Ishikawa (cell line): ENCODE data around the gene PPP3R1.

Source experiments
- CEBPB ChIP-seq: IDR thresholded peaks from 2 replicates; pipeline ENCODE4 v1.6.1; 2012
- CREB1 ChIP-seq: IDR thresholded peaks from 2 replicates; pipeline ENCODE4 v1.6.1; 2012; ENCODE audit warnings: low read depth
- EGR1 ChIP-seq: IDR thresholded peaks from 2 replicates; pipeline ENCODE4 v1.6.1; 2012
- EP300 ChIP-seq: IDR thresholded peaks from 2 replicates; pipeline ENCODE4 v1.6.1; 2012; ENCODE audit warnings: borderline replicate concordance
- FOXM1 ChIP-seq: IDR thresholded peaks from 2 replicates; pipeline ENCODE4 v1.6.1; 2012; ENCODE audit warnings: low read depth, borderline replicate concordance
- NFIC ChIP-seq: IDR thresholded peaks from 2 replicates; pipeline ENCODE4 v1.6.1; 2012
- RAD21 ChIP-seq: IDR thresholded peaks from 2 replicates; pipeline ENCODE4 v1.6.1; 2012; ENCODE audit warnings: low read depth
- TAF1 ChIP-seq: IDR thresholded peaks from 2 replicates; pipeline ENCODE4 v1.6.1; 2012; ENCODE audit warnings: low read depth, mild to moderate bottlenecking
- TEAD4 ChIP-seq: IDR thresholded peaks from 2 replicates; pipeline ENCODE4 v1.6.1; 2012
- YY1 ChIP-seq: IDR thresholded peaks from 2 replicates; pipeline ENCODE4 v1.6.1; 2012; ENCODE audit warnings: low read depth
- ZBTB7A ChIP-seq: IDR thresholded peaks from 2 replicates; pipeline ENCODE4 v1.6.1; 2012; ENCODE audit warnings: low read depth
- TF ChIP-seq, protein P1 (sequence below): IDR thresholded peaks from 2 replicates; pipeline ENCODE4 v1.6.1; 2012
- TF ChIP-seq, protein P2 (sequence below): IDR thresholded peaks from 2 replicates; pipeline ENCODE4 v1.6.1; 2012; ENCODE audit warnings: low read depth, mild to moderate bottlenecking

DNA sequence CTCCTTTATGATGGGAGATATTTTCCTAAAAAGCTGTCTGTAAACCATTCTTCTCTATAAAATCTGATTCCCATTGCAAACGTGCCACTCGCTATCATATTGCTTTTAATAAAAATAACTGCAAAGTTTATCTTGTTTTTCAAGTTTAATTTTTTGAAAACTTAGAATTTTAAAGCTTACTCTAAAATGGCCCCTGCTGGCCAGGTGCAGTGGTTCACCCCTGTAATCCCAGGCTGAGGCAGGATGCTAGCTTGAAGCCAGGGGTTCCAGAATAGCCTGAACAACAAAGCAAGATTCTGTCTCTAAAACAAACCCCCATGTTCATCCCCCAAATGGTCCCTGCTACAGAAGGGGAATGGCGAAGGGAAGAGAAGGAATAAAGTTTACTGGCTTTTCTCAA lies 41.9 kb upstream of the PPP3R1 start:
- TF ChIP-seq CEBPB (no peak), RAD21 (no peak), YY1 (no peak), NFIC (no peak), EP300 (no peak), TAF1 (no peak), EGR1 (no peak), ZBTB7A (no peak), CREB1 (no peak), FOXM1 (no peak), TEAD4 (no peak)
- TF ChIP-seq, protein P1, sequence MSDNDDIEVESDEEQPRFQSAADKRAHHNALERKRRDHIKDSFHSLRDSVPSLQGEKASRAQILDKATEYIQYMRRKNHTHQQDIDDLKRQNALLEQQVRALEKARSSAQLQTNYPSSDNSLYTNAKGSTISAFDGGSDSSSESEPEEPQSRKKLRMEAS: no peak
- TF ChIP-seq, protein P2, sequence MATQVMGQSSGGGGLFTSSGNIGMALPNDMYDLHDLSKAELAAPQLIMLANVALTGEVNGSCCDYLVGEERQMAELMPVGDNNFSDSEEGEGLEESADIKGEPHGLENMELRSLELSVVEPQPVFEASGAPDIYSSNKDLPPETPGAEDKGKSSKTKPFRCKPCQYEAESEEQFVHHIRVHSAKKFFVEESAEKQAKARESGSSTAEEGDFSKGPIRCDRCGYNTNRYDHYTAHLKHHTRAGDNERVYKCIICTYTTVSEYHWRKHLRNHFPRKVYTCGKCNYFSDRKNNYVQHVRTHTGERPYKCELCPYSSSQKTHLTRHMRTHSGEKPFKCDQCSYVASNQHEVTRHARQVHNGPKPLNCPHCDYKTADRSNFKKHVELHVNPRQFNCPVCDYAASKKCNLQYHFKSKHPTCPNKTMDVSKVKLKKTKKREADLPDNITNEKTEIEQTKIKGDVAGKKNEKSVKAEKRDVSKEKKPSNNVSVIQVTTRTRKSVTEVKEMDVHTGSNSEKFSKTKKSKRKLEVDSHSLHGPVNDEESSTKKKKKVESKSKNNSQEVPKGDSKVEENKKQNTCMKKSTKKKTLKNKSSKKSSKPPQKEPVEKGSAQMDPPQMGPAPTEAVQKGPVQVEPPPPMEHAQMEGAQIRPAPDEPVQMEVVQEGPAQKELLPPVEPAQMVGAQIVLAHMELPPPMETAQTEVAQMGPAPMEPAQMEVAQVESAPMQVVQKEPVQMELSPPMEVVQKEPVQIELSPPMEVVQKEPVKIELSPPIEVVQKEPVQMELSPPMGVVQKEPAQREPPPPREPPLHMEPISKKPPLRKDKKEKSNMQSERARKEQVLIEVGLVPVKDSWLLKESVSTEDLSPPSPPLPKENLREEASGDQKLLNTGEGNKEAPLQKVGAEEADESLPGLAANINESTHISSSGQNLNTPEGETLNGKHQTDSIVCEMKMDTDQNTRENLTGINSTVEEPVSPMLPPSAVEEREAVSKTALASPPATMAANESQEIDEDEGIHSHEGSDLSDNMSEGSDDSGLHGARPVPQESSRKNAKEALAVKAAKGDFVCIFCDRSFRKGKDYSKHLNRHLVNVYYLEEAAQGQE: no peak
